ENCODE measurements around the gene DMBX1.

The DMBX1 gene

GRCh38 chr1:46484783-46485490 lies 4.7 kb upstream of the DMBX1 start:
- no peak for DNase-seq

- DNase-seq, result no peak
Measured at GRCh38 chr1:46485564-46486431, 3.8 kb upstream of the DMBX1 start.

- no peak for DNase-seq
Measured at GRCh38 chr1:46486432-46487015, 3.1 kb upstream of the DMBX1 start.

- DNase-seq, result no peak
Measured at GRCh38 chr1:46487818-46488218, 1.8 kb upstream of the DMBX1 start.

- DNase-seq, result no peak
Measured at GRCh38 chr1:46488343-46489168, 1.1 kb upstream of the DMBX1 start.

GRCh38 chr1:46489169-46489637 lies 433 bp upstream of the DMBX1 start:
- no peak for DNase-seq

GRCh38 chr1:46490406-46490655 lies 695 bp downstream of the DMBX1 start:
- DNase-seq, result no peak

- DNase-seq, result no peak
Measured at GRCh38 chr1:46490656-46491442, 1.2 kb downstream of the DMBX1 start.

GRCh38 chr1:46491443-46492268 lies 2.0 kb downstream of the DMBX1 start:
- DNase-seq, result no peak

GRCh38 chr1:46492269-46492853 lies 2.7 kb downstream of the DMBX1 start:
- DNase-seq, result no peak

- no peak for DNase-seq
Measured at GRCh38 chr1:46492871-46493270, 3.2 kb downstream of the DMBX1 start.

- no peak for DNase-seq
Measured at GRCh38 chr1:46493316-46494032, 3.8 kb downstream of the DMBX1 start.

- DNase-seq, result no peak
Measured at GRCh38 chr1:46494910-46495309, 5.3 kb downstream of the DMBX1 start.

GRCh38 chr1:46495778-46496177 lies 6.1 kb downstream of the DMBX1 start:
- no peak for DNase-seq

GRCh38 chr1:46496505-46496904 lies 6.9 kb downstream of the DMBX1 start:
- DNase-seq, result no peak

- DNase-seq, result no peak
Measured at GRCh38 chr1:46497020-46497419, 7.4 kb downstream of the DMBX1 start.

- no peak for DNase-seq
Measured at GRCh38 chr1:46497665-46498064, 8.0 kb downstream of the DMBX1 start.

- DNase-seq, result no peak
Measured at GRCh38 chr1:46501528-46501927, 11.9 kb downstream of the DMBX1 start.

GRCh38 chr1:46503421-46503820 lies 13.8 kb downstream of the DMBX1 start:
- DNase-seq, result no peak

GRCh38 chr1:46506470-46507219 lies 17.0 kb downstream of the DMBX1 start:
- DNase-seq, result no peak
